Kidney capillary endothelial cell (primary cell): ENCODE data around the gene NDOR1.

Source experiments
- DNase-seq: peaks from one replicate; pipeline ENCODE4 v3.0.0-alpha.2; 2018; ENCODE audit warnings: low spot score

The NDOR1 gene

DNA sequence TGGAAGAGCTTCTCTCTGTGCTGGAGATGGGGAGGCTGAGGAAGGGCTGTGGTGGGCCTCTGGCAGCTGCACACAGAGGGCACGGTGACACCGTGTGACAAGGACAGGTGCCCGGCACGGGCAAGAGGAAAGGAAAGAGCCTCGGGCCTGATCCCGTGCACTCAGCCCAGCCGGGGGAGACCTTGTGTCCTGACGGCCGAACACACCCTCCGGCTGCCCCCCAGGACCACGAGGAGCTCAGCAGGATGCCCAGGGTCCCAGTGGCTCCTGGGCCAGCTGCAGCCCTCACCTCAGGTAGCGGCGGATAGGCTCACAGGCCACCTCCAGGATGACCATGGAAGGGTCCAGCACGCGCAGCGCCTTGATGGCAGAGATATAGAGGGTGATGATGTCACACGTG lies 22.7 kb upstream of the NDOR1 start:
- no peak for DNase-seq

DNA sequence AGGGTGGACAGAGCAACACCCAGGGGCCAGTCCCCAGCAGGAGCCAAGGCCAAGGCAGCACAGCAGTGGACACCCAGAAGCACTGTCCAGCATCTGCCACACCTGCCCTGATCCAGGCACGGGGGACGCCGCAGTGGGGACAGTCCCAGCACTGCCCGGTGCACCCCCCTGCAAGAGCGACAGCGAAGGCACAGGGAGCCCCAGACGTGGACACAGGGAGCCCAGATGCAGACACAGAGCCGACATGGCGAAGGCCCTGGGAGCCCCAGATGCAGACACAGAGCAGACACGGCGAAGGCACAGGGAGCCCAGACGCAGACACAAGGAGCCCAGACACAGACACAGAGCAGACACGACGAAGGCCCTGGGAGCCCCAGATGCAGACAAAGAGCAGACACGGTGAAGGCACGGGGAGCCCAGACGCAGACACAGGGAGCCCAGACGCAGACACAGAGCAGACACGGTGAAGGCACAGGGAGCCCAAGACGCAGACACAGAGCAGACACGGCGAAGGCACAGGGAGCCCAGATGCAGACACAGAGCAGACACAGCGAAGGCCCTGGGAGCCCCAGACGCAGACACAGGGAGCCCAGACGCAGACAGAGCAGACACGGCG lies 21.4 kb upstream of the NDOR1 start:
- no peak for DNase-seq

DNA sequence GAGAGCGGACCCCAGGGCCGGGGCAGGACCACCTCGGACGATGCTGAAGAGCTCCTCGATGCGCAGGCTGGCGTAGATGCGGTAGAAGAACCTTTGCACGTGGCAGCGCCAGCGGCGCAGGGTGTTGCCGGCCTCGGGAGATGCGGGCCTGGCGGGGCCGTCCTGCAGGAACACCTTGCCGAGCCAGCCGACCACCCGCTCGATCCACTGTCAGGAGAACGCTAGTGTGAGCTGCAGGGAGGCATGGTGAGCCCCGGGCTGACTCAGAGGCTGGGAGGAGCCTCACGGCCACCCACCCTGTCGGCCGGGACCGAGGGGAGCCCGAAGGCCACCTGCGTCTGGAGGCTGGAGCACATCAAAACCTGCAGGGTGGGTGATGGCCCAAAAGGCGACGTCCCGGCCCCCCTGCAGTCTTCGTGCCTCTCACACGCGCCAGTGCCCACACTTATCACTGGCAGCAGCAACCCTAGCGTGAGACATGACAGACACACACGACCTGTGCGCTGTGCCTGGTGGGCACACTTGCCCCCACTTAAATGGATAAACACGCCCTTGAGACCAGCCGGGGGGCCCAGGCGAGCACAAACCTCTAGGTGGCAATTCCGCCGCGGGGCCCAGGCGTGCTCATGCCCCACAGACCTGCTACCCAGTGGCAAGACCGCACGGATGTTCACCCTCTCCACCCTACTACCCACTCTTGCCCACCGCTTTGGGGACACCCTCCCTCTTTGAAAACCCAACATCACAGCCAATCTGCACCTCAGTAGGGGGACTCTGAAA lies 20.4 kb upstream of the NDOR1 start:
- DNase-seq, result no peak

DNA sequence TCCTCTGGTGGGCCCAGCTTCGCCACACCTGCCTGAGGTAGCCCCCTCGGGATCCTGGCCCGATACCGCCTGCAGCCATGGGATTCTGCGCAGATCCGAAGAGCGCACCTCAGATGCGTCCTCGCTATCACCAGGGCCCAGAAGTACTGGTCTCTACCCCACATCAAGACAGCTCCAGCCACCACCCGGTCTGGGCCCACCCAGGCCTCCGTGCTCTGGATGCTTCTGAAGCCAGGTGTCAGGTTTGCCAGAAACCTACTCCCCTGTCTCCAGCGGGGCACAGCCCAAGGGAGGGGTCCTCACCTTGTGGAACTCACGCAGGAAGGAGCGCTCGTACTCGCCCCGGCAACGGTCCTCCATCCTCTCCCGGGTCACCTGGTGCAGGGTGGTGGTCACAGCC lies 19.6 kb upstream of the NDOR1 start:
- no peak for DNase-seq

DNA sequence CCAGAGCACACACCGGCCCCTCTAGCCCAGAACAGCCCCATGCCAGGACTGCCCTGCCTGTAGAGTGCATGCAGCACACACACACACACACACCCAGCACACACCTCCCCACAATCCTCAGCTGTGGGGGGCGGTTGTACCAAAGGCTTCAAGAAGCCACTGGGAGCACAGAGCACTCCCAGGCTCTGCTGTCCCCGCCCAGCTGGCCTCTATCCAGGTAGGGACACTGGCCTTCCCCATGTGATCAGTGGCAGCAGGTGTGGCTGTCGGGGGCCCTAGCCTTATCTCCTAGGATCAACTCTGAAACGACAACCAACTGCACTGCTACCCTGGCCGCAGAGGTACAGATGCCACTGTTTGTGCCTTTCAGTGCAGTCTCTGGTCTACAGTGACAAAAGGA lies 19.1 kb upstream of the NDOR1 start:
- no peak for DNase-seq

DNA sequence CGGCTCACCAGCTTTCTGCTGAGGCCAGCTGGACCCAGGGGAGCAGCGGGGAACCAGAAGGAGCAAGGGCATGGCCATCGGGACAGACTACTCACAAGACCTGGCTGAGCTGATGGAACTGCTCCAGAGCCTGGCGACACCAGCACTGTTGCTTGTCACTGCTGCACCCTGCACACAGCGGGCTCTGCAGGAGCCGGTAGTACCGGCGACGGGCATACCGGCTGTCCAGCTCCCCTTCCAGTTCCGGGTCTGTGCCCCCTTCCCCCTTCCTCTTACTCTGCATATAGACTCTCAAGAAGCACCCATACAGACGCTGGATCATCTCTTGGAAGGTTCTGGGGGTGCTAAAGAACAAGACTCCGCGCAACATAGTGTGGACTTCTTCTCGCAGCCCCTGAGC lies 18.1 kb upstream of the NDOR1 start:
- no peak for DNase-seq

DNA sequence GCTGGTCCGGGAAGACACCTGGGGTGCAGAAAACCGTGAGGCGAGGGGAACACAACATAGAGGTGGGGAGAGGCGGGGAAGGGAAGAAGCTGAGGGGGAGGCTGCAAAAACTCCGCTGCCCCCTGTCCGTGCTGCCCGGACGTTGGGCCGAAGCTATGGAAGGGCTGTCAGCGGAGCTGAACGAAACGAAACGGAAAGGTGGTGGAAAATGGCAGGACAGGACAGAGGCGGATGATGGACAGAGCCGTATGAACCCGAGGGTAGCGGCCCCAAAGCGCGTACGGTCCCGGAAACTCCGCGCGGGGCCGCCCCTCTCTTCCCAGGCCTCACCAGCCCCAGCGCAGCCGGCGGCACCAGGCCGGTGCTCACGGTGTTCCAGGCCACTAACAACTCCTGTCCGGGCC lies 17.4 kb upstream of the NDOR1 start:
- DNase-seq, result no peak

DNA sequence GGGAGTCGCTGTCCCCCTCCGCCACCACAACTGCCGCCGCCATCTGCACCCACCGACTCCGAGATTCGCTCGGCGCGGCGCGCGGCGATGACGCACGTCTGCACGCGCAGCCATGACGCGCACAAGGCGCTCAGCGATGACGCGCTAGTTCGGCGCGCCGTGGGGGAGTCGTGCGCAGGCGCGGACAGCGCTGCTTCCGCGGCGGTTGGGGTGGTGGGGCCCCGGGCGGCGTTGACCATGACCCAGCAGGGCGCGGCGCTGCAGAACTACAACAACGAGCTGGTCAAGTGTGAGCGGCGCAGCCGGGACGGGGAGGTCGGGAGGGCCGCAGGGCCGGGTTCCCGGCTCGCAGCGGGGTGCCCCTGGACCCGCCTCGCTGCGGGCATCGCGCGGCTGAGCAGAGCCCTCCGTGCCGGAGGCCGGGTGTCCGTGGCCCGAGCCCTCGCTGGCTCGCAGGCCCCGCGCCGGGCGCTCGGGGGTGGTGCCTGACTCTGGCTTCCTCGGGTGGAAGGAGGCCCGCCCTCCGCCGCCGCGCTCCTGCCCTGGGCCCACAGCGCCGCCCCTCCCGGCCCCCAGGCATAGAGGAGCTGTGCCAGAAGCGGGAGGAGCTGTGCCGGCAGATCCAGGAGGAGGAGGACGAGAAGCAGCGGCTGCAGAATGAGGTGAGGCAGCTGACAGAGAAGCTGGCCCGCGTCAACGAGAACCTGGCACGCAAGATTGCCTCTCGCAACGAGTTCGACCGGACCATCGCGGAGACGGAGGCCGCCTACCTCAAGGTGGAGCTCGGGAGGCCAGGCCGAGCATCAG lies 16.8 kb upstream of the NDOR1 start, which contains the start of the genes ANAPC2 and SSNA1:
TSS of gene ANAPC2 (minus strand) at position 71 of the 807 bp plus-strand sequence. CDS start at position 43, 28 bp downstream.
TSS of gene SSNA1 (plus strand) at position 187 of the 807 bp plus-strand sequence. CDS start at position 238, 51 bp downstream.
- DNase-seq, result peak; percentile 91

DNA sequence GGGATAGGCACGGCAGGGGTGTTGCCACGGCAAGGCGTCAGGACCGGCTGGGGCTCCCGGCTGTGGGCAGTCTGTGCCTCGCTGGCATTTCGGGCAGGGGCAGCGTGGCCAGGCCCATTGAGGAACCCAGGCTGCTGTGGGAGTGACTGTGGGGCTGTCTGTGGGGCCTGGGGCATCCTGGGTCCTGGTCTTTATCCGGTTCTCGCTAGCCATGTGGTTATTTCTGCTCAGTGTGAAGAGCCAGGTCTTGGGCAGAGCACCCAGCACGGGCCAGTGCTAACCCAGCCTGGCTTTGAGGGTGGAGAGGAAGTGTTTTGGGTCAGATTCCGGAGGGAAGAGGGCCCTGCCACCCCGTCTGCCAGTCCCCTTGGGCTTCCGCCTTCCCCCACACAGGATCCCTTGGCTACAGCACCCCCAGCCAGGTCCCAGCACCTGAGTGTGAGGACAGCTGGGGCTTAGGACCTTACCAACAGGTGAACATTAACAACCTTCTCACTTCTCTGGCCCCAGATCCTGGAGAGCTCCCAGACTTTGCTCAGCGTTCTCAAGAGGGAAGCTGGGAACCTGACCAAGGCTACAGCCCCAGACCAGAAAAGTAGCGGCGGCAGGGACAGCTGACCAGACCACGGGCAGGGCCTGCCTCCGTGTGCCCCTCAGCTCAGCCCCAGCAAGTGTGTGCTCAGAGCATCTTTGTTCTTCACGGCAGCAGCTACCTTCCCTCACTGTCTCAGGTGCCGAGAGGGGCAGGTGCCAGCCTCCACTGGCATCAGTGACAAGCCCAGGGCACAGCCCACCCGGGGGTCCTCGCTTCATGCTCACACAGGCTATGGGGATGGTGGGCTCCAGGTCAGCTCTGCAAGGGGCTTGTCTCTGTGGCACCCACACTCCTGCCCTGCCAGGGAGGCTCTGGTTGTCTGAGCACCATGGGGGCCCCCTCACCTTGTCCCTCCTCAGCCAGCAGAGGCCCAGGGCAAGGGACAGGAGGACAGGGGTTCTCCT lies 15.9 kb upstream of the NDOR1 start:
- no peak for DNase-seq

DNA sequence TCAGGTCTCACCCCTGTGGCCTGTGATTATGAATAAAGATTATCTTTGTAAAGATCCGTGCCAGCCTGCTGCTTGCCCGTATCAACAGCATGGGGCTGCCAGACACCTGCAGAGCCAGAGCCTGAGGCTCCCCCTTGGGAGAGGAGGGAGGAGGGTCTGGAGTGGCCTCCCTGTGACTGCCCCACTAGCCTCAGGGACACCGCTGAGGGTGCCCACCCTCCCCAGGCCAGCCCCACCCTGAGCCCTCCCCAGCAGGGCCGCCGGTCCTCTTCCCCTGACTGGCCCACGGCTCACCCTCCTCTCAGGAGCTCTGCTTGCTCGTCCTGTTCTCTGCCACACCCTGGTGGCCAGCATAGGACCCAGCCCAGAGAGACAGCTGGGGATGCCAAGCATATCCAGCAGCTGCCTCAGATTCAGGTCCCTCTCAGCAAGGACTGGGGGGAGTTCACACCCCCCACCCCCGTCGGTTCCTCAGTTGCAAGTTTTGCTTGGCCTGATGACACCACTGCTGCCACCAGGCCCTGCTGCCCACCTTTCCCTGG lies 15.1 kb upstream of the NDOR1 start:
- no peak for DNase-seq

DNA sequence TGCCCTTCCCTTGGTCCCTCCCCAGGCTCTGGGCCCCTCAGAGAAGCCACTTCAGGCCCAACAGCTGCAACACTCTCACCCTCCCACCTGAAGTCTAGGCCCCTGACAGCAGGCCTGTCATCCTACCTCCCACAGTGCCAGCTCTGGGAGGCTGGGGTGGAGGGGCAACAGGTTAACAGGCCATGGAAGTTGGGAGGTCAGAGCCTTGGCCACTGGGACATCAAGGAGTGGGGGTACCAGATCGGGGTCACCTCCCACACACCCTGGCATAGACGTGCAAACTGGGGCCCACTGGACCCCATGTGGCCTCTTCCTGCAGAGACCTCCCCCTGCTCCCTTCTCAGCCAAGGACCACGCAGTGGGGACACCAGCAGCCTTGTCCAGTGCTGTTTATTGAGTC lies 14.3 kb upstream of the NDOR1 start:
- DNase-seq, result no peak

DNA sequence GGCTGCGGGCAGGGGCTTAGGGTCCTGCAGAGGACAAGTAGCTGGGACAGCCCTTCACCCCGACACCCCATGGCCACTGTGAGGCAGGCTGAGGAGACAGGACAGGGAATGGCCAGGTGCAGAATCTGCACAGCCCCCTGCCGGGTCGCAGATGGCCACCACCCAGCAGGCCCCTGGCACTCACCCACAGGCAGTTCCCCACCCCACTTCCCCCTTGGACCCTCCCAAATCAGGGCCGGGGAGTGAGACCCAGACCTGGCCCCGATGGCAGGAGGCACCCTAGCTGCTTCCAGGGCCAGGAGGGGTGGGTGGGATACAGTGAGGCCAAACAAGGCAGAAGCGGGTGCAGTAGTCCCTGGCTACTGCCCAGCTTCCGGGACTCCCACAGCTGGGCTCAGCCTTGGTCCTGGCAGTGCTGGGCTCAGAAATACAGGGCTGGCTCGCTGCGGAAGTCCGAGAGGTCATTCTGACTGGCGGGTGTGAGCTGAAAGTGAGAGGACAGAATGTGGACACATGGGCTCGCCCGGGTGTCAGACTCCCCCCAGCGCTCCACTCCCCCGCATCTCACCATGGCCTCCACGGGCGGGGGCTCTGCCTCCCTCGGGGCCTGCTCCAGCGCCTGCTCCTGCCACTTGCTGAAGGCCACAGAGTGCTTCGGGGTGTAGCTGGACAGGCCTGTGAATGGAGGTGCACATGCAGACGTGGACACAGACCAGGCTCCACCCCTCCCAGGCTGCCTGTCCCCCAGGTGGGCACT lies 13.6 kb upstream of the NDOR1 start:
- no peak for DNase-seq

DNA sequence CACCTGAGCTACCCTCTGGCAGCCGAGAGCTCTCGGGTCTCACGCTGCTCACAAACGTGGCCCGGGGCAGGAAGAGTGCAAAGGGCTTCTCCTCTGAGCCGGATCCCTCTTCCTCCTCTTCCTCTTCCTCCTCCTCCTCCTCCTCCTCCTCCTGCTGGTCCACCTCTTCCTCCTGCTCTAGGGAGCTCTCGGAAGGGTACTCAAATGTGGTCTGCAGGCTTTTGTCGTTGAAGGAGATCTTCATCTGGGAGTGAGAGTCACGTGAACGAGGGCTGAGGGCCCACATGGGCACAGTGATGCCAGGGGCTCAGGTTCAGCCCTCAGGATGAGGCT lies 13.1 kb upstream of the NDOR1 start:
- no peak for DNase-seq

DNA sequence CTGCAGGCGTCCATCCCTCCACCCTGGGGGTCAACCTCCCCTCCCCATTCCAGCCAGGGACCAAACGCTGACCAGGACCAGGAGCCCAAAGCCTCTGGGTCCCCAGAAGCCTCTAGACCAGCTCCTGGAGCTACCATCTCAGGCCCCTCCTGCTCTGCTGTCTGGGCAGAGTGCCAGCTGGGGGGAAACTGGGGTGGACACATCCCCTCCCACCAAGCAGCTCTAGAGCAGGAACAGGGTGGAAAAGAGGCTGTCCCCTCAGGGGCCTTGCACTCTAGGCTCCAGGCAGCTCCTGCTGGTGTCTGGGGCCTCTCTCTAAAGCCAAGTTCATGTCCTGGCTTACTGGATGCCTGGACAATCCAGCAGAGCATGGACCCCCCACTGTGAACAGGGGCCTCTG lies 12.6 kb upstream of the NDOR1 start:
- no peak for DNase-seq

DNA sequence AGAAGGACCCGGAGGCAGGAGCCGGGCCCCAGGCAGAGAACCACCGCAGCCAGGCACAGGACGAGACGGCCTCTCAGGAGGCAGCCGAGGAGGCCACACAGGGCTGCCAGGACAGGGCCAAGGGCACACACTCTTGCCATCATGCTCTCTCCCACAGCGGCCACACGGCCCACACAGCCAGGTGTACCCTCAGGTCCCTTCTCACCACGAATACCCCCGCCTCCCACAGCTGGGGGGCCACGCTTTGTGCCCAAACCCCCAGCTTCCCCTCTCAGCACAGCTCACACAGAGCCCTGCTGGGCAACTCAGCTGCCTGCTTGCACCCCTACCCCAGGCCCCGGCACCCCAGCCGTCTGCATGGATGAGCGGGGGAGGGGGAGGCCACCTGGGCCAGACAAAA lies 11.7 kb upstream of the NDOR1 start:
- no peak for DNase-seq

DNA sequence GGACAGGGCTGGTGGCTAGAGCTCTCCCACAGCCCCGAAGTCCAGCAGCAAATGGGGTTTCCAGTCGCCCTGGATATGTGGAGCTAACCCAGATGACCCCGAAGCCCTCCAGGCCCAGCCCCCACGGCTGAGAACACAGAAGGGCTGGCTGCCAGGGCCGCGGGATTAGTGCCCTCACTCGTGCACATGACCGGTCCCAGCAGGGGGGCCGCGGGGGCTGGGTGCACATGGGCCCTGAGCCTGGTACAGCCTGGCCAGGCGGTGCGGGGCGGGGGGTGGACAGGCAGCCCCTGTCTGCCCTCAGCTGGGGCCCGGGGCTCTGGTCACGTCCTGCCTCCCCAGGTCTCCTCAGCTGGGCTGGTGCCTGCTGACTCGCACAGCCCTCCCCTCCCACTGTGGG lies 11.1 kb upstream of the NDOR1 start:
- DNase-seq, result no peak

DNA sequence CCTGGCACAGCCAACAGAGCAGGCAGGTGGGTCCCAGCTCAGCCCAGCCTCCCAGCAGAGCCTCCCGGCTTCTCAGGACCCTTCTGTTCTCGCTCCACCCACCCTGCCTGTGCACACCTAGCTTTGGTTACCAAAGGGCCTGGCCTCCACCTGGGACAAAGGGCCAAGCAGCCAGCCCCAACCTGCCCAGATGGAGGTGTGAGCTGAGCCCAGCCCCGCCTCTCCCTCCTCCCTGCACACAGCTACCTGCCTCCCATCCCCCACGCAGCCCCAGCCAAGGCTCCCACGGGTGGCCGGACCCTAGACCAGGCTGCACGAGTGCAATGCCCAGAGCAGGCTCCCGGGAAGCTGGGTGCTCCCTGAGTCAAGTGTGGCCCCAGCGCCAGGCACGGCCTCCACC lies 10.6 kb upstream of the NDOR1 start:
- no peak for DNase-seq

DNA sequence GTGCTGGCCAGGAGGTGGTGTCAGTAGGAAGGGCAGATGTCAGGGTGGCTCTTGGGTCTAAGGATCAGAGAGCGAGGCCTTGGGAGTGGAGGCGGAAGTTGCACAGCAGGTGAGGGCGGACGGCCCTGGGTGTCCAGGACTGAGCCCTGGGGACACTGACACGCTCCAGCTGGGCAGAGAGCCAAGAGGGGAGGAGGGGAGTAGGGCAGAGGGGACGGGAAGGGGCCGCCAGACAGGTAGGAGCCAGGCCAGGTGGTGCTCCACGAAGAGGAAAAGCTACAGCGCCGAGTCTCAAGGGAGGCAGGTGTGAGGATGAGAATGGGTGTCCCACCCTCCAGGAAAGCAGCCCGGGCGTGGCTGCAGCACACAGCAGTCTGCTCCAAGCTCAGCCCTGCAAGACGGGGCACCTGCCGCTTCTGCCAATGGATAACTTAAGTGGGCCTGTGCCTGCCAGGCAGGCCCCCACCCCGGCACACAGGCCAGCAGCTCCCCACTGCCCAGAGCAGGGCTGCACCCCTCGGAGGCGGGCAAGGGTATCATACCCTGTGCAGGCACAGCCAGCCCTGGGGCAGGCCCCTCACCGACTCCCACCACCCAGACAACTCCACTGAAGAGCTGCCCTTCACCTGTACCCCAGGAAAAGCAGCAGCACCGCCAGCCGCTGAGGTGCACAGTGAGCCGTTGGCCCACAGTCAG lies 9.8 kb upstream of the NDOR1 start:
- DNase-seq, result no peak

DNA sequence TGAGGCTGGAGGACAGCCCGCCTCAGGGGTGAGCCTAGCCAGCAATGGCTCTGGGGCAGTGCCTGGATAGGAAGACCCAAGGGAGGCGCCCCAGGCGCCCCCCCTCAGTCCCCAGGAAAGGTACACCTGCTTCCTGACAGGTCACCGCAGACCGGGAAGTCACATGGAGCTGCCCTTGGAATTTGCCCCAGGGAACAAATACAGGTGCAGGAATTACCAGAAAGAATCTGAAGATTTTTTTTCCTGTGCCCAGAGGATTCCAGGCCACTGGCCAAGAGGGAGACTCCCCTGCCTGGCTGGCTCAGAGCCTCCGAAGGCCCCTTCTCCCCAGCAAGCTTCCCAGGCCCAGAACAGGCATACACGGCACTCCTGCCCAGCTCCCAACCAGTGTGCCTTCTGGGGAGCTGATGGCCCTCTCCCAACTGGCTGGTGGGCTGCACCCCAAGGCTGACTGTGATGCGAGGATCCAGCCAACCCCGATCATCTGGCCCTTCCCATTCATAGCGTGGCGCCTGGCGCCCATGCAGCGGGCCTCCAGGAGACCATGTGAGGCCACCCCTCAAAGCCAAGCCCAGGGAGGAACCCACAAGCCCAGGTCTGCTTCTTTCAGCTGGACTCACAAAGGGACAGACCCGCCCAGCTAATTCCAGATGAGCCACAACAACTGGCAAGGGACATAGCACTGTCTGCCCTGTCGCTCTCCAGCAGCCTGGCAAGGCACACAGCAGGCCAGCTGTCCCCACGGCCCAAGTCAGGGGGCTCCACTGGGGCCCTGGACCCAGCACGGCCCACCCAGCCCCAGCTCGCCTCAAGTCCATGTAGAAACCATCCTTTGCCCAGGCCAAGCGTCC lies 7.2 kb upstream of the NDOR1 start:
- DNase-seq, result no peak
